BLaER1 (cell line): Measurements from ENCODE around the gene TSPAN19.

Experiments
- H3K27ac ChIP-seq: shearing (Covaris generic); formaldehyde crosslinking; 2 replicates; pipeline ENCODE4 v1.8.1; 2022
- H3K27me3 ChIP-seq: shearing (Covaris generic); formaldehyde crosslinking; 2 replicates; pipeline ENCODE4 v1.8.1; 2022
- H3K36me3 ChIP-seq: shearing (Covaris generic); formaldehyde crosslinking; 2 replicates; pipeline ENCODE4 v1.8.1; 2022
- H3K4me1 ChIP-seq: shearing (Covaris generic); formaldehyde crosslinking; 2 replicates; pipeline ENCODE4 v1.8.1; 2022
- H3K4me2 ChIP-seq: shearing (Covaris generic); formaldehyde crosslinking; 2 replicates; pipeline ENCODE4 v1.8.1; 2022
- H3K4me3 ChIP-seq: shearing (Covaris generic); formaldehyde crosslinking; 2 replicates; pipeline ENCODE4 v1.8.1; 2022
- H3K9ac ChIP-seq: shearing (Covaris generic); formaldehyde crosslinking; 2 replicates; pipeline ENCODE4 v1.8.1; 2022
- H3K9me3 ChIP-seq: shearing (Covaris generic); formaldehyde crosslinking; 2 replicates; pipeline ENCODE4 v1.8.1; 2022
- H4K20me1 ChIP-seq: shearing (Covaris generic); formaldehyde crosslinking; 2 replicates; pipeline ENCODE4 v1.8.1; 2022
- Cebpa-rat ChIP-seq: shearing (Covaris generic); IDR thresholded peaks from 2 replicates; pipeline ENCODE4 v1.8.1; 2022

Gene TSPAN19

GRCh38 chr12:85036234-85036707 lies at the start of gene TSPAN19, which contains the start of gene LRRIQ1:
TSS of gene TSPAN19 (minus strand) at chr12:85036277. CDS start at chr12:85029946, 6,331 bp downstream.
TSS of gene LRRIQ1 (plus strand) at chr12:85036351. CDS start at chr12:85038177, 1,826 bp downstream.
- TF ChIP-seq Cebpa-rat, result no peak
- Histone ChIP-seq H3K4me2 (peak within 1 kb of the TSS; percentile 61), H4K20me1 (no peaks in the 10 kb centered on the region), H3K27me3 (no peaks in the 10 kb centered on the region), H3K4me1 (0 out of 2 replicates have a peak, but pooled peaks cover 8% of the 10 kb centered on the region), H3K27ac (no peak within 1 kb of the TSS), H3K36me3 (no peaks in the 10 kb centered on the region), H3K4me3 (peak within 1 kb of the TSS; percentile 66), H3K9ac (no peak within 1 kb of the TSS), H3K9me3 (no peaks in the 10 kb centered on the region)

DNA sequence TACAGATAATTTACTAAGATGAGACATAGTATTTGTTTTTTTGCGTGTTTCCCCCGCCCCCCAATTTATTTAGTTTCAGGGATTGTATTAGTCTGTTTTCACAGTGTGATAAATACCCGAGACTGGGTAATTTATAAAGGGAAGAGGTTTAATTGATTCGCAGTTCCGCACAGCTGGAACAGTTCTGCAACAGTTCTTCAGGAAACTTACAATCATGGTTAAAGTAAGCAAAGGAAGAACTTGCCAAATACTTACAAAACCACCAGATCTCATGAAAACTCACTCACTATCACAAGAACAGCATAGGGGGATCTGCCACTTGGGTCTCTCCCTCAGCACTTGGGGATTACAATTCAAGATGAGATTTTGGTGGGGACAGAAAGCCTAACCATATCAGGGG lies 49.0 kb upstream of the TSPAN19 start:
- no peaks in the 10 kb centered on the region for H4K20me1 ChIP-seq
- H3K4me2 ChIP-seq, result no peak overlapping the region
- no peak for TF ChIP-seq Cebpa-rat
- no peaks in the 10 kb centered on the region for H3K27me3 ChIP-seq
- H3K9me3 ChIP-seq, result no peaks in the 10 kb centered on the region
- no peak overlapping the region for H3K27ac ChIP-seq
- no peaks in the 10 kb centered on the region for H3K36me3 ChIP-seq
- H3K4me3 ChIP-seq, result no peak overlapping the region
- H3K4me1 ChIP-seq, result no peaks in the 10 kb centered on the region
- H3K9ac ChIP-seq, result no peak overlapping the region

- no peaks in the 10 kb centered on the region for H3K4me1 ChIP-seq
- H3K9ac ChIP-seq, result no peak overlapping the region
- no peak overlapping the region for H3K4me2 ChIP-seq
- no peaks in the 10 kb centered on the region for H4K20me1 ChIP-seq
- no peak overlapping the region for H3K27ac ChIP-seq
- H3K9me3 ChIP-seq, result no peaks in the 10 kb centered on the region
- no peak for TF ChIP-seq Cebpa-rat
- H3K27me3 ChIP-seq, result no peaks in the 10 kb centered on the region
- no peak overlapping the region for H3K4me3 ChIP-seq
- no peaks in the 10 kb centered on the region for H3K36me3 ChIP-seq
Measured at GRCh38 chr12:85076688-85077430, 40.8 kb upstream of the TSPAN19 start.

GRCh38 chr12:85072826-85073225 lies 36.7 kb upstream of the TSPAN19 start:
- Histone ChIP-seq H3K36me3 (no peaks in the 10 kb centered on the region), H3K9me3 (no peaks in the 10 kb centered on the region), H3K27ac (no peak overlapping the region), H3K4me1 (no peaks in the 10 kb centered on the region), H3K4me3 (no peak overlapping the region), H4K20me1 (no peaks in the 10 kb centered on the region), H3K4me2 (no peak overlapping the region), H3K9ac (no peak overlapping the region), H3K27me3 (no peaks in the 10 kb centered on the region)
- no peak for TF ChIP-seq Cebpa-rat

GRCh38 chr12:85065837-85066482 lies 29.9 kb upstream of the TSPAN19 start:
- no peaks in the 10 kb centered on the region for H4K20me1 ChIP-seq
- H3K27ac ChIP-seq, result no peak overlapping the region
- H3K9me3 ChIP-seq, result no peaks in the 10 kb centered on the region
- no peaks in the 10 kb centered on the region for H3K27me3 ChIP-seq
- no peaks in the 10 kb centered on the region for H3K36me3 ChIP-seq
- no peak overlapping the region for H3K4me2 ChIP-seq
- TF ChIP-seq Cebpa-rat, result no peak
- H3K4me3 ChIP-seq, result no peak overlapping the region
- H3K9ac ChIP-seq, result no peak overlapping the region
- H3K4me1 ChIP-seq, result no peaks in the 10 kb centered on the region; the same call in 1 of the 2 replicates

GRCh38 chr12:85060916-85061315 lies 24.8 kb upstream of the TSPAN19 start:
- Histone ChIP-seq H3K27me3 (no peaks in the 10 kb centered on the region), H3K9me3 (no peaks in the 10 kb centered on the region), H3K9ac (no peak overlapping the region), H4K20me1 (no peaks in the 10 kb centered on the region), H3K4me1 (no peaks in the 10 kb centered on the region; the same call in 1 of the 2 replicates), H3K4me2 (no peak overlapping the region), H3K36me3 (no peaks in the 10 kb centered on the region), H3K4me3 (no peak overlapping the region), H3K27ac (no peak overlapping the region)
- TF ChIP-seq Cebpa-rat, result no peak

DNA sequence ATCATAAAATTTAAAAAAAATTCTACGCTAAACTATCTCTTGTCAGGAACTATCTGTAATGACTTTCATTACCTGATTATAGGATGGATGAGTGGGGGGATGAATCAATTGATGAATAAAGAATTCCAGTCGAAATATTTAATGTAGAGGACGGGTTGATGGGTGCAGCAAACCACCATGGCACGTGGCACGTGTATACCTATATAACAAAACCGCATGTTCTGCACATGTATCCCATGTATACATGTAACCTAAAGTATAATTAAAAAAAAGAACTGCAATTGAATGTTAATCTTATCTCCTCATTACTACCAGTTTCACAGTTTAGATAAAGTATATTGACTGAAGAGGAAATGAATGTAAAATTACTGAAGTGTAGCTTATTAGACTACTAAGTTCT lies 23.5 kb upstream of the TSPAN19 start:
- no peaks in the 10 kb centered on the region; the same call in 1 of the 2 replicates for H3K4me1 ChIP-seq
- H4K20me1 ChIP-seq, result no peaks in the 10 kb centered on the region
- no peak overlapping the region for H3K9ac ChIP-seq
- no peaks in the 10 kb centered on the region for H3K36me3 ChIP-seq
- H3K4me2 ChIP-seq, result no peak overlapping the region
- H3K27me3 ChIP-seq, result no peaks in the 10 kb centered on the region
- H3K27ac ChIP-seq, result no peak overlapping the region
- H3K9me3 ChIP-seq, result no peaks in the 10 kb centered on the region
- no peak for TF ChIP-seq Cebpa-rat
- H3K4me3 ChIP-seq, result no peak overlapping the region

DNA sequence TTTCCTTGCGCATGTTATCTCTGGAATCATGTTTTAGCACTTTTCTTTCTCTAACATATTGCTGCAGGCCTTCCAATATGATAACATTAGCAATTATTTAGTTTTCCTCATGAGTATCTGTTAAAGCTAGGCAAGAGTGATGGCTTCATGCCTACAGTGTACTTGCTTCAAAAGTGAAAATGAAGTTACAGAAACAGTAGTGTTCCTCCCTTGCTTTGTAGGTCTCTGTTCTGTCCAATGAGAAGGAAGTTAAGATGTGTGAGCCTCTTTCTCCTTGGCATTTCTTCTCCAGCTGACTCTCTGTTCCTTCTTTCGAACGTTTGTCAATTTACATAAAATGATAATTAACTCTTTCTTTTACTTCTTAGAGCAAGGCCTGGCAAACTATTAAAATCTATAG lies 22.3 kb upstream of the TSPAN19 start:
- TF ChIP-seq Cebpa-rat, result no peak
- Histone ChIP-seq H4K20me1 (no peaks in the 10 kb centered on the region), H3K9me3 (no peaks in the 10 kb centered on the region), H3K27me3 (no peaks in the 10 kb centered on the region), H3K4me2 (no peak overlapping the region), H3K36me3 (no peaks in the 10 kb centered on the region), H3K4me1 (no peaks in the 10 kb centered on the region; the same call in 1 of the 2 replicates), H3K4me3 (no peak overlapping the region), H3K9ac (no peak overlapping the region), H3K27ac (no peak overlapping the region)

DNA sequence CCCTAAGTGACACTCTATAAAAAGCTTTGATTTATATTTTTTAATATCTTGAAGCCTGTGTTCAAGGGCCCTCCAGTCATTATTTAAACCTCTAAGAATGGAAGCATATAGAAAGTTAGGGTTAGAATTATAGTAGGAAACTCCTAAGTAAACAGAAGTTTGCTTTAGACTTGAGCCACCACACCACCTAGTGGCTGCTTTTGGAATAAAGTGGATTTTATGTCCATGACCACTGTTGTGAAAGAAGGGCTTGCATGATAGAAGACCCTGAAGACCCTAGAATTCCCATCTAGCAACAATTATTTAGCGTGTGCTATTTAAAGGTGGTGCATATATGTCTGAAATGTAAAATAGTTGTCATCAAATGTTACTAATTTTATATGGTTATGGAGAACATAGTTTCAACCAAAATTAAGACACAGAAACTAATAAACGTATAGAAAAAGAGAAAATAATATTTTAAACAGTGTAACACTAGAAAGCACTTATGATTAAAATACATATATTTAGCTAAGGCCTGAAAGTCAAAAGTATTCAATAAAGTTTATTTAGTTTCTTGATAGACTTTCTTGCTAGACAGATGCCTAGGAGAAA lies 21.4 kb upstream of the TSPAN19 start:
- no peaks in the 10 kb centered on the region; the same call in 1 of the 2 replicates for H3K4me1 ChIP-seq
- no peak overlapping the region for H3K4me2 ChIP-seq
- no peak overlapping the region for H3K9ac ChIP-seq
- no peaks in the 10 kb centered on the region for H4K20me1 ChIP-seq
- H3K36me3 ChIP-seq, result no peaks in the 10 kb centered on the region
- H3K9me3 ChIP-seq, result no peaks in the 10 kb centered on the region
- H3K27me3 ChIP-seq, result no peaks in the 10 kb centered on the region
- no peak for TF ChIP-seq Cebpa-rat
- H3K4me3 ChIP-seq, result no peak overlapping the region
- H3K27ac ChIP-seq, result no peak overlapping the region

DNA sequence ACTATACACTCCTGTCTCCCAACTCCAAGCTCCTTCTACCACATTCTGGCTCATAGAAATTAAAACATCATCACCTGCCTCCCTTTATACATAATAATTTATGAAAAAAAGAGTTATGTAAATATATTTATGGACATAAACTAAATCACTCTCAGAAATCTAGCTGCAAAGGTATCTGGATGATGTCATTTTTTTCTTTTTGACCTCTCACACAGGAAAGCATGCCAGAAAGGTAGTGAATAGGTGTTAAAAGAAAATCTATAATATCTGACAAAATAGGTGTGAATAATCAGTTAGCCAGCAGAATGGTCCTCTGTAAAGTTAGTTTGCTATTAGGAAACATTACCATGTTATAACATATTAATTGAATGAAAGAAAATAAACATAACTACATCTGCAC lies 7.8 kb upstream of the TSPAN19 start:
- H3K4me2 ChIP-seq, result no peak overlapping the region
- H3K4me1 ChIP-seq, result no peaks in the 10 kb centered on the region
- H3K9ac ChIP-seq, result no peak overlapping the region
- no peaks in the 10 kb centered on the region for H3K9me3 ChIP-seq
- H3K27ac ChIP-seq, result no peak overlapping the region
- H4K20me1 ChIP-seq, result no peaks in the 10 kb centered on the region
- no peak for TF ChIP-seq Cebpa-rat
- no peak overlapping the region for H3K4me3 ChIP-seq
- no peaks in the 10 kb centered on the region for H3K36me3 ChIP-seq
- H3K27me3 ChIP-seq, result no peaks in the 10 kb centered on the region
